GM18870 (cell line): ENCODE measurements around the gene NOXA1.

ENCODE experiments used
- ATAC-seq: cut with Tn5 transposase; IDR thresholded peaks from one replicate; pipeline ENCODE4 v1.9.1; 2021; ENCODE audit warnings: moderate library complexity; ENCODE audit not compliant: unreplicated experiment

The NOXA1 gene

DNA sequence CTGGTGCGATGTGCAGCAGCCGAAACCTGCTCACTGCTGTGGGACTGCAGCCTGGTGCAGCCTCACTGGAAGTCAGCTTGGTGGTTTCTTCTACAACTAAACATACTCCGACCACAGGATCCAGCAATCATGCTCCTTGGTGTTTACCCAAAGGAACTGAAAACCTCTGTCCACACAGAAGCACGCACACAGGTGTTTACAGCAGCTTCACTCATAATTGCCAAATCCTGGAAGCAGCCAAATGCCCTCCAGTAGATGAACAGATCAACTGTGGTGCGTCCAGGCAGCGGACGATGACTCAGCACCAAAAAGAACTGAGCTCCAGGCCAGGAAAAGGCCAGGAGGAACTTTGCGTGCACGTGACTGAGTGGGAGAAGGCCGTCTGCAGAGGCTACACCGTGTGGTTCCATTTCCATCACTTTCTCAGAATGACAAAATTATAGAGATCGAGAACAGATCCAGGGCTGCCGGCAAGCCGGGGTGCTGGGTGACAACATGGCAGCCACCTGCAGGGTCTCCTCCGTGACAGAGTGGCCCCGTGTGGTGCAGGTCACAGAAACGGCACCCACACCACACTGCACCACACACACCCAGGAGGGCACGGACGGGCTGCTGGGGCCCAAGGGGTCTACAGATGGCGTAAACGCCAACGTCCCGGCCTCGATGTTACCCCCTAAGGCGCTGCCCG is 59.0 kb downstream of the NOXA1 start:
- no peak for ATAC-seq
